K562 (cell line): ENCODE data around the gene ENDOU. TPM values are rescaled to one million over a fixed set of nuclear protein-coding genes. Genes with fewer than 3 reads are reported as not detected.
A peak's percentile ranks its signal among the peaks of the same experiment; 100 is the strongest.

Source experiments
- BHLHE40 ChIP-seq: IDR thresholded peaks from 2 replicates; pipeline ENCODE4 v1.6.1; 2011; ENCODE audit warnings: low read length, improper control_type of control experiment
- CBX8 ChIP-seq: fragments of 200-600 bp; sonication (generic); IDR thresholded peaks from 2 replicates; pipeline ENCODE4 v1.6.1; 2012; ENCODE audit warnings: borderline replicate concordance, mixed run types, low read depth, mild to moderate bottlenecking, moderate library complexity, mixed read lengths, low read length, control low read depth, inconsistent platforms; ENCODE audit not compliant: poor library complexity, severe bottlenecking; ENCODE audit errors: extremely low read depth
- FOS ChIP-seq: IDR thresholded peaks from 3 replicates; pipeline ENCODE4 v1.6.1; 2011; ENCODE audit not compliant: insufficient read length; ENCODE audit errors: extremely low read depth
- HDAC1 ChIP-seq, 2 experiments: fragments of 450-650 bp; IDR thresholded peaks; 2 replicates each; pipeline ENCODE4 v1.6.1; 2016 to 2017; ENCODE audit warnings: inconsistent platforms in 1 of 2, mild to moderate bottlenecking in 1 of 2, moderate library complexity in 1 of 2
- HLTF ChIP-seq: fragments of 450-650 bp; IDR thresholded peaks from 2 replicates; pipeline ENCODE4 v1.6.1; 2016
- MTF1 ChIP-seq: fragments of 250-450 bp; sonication (Bioruptor Pico); IDR thresholded peaks from 2 replicates; pipeline ENCODE4 v1.9.0; 2021; ENCODE audit warnings: moderate library complexity, mild to moderate bottlenecking, inconsistent platforms, borderline replicate concordance
- PTTG1 ChIP-seq: fragments of 450-650 bp; IDR thresholded peaks from 2 replicates; pipeline ENCODE4 v1.6.1; 2016; ENCODE audit warnings: low read depth, mild to moderate bottlenecking, missing genetic modification characterization, missing compliant biosample characterization
- RFX1 ChIP-seq: fragments of 450-650 bp; IDR thresholded peaks from 2 replicates; pipeline ENCODE4 v1.6.1; 2016; ENCODE audit warnings: mild to moderate bottlenecking, moderate library complexity
- SIN3B ChIP-seq: fragments of 450-650 bp; IDR thresholded peaks from 2 replicates; pipeline ENCODE4 v1.6.1; 2017; ENCODE audit warnings: low read depth, mild to moderate bottlenecking, moderate library complexity
- TEAD2 ChIP-seq: fragments of 450-650 bp; IDR thresholded peaks from 2 replicates; pipeline ENCODE4 v1.6.1; 2016; ENCODE audit warnings: missing genetic modification characterization, control low read depth, missing compliant biosample characterization
- WHSC1 ChIP-seq: IDR thresholded peaks from one replicate; pipeline ENCODE4 v1.6.1; 2012; ENCODE audit warnings: low read length, control low read depth, inconsistent platforms
- XRCC4 ChIP-seq: IDR thresholded peaks from one replicate; pipeline ENCODE4 v1.6.1; 2011; ENCODE audit not compliant: insufficient read depth, insufficient read length; ENCODE audit errors: extremely low read depth
- ZFP30 ChIP-seq: fragments of 250-450 bp; sonication (Bioruptor Pico); IDR thresholded peaks from 2 replicates; pipeline ENCODE4 v1.8.0; 2022; ENCODE audit warnings: moderate library complexity, mild to moderate bottlenecking, inconsistent platforms, borderline replicate concordance
- ZFX ChIP-seq: sonication (generic); formaldehyde crosslinking; IDR thresholded peaks from 2 replicates; pipeline ENCODE4 v1.8.0; 2022; ENCODE audit warnings: mild to moderate bottlenecking, missing genetic modification reagents, moderate library complexity
- ZNF589 ChIP-seq: fragments of 200-800 bp; sonication (Bioruptor generic); IDR thresholded peaks from 2 replicates; pipeline ENCODE4 v1.6.1; 2016; ENCODE audit warnings: low read depth, missing genetic modification characterization, missing compliant biosample characterization
- polyA plus RNA-seq, 8 experiments: library from polyadenylated mRNA; depleted of rRNA in 4 of 8; stranded (reverse) in 5 of 8; unstranded in 3 of 8; fragments of >200 nt; fragmentation: Nextera tagmentation in 2 of 8; fragmentation: Illumina TruSeq in 1 of 8; extraction: Ambion mirVana in 2 of 8; extraction: Trizol in 1 of 8; gene quantifications; 2 replicates each; pipeline versions ENCODE4 v1.2.1 to v1.2.3, GENCODE V29; 2011 to 2014; ENCODE audit warnings: inconsistent platforms in 1 of 8, missing spikeins in 1 of 8
- total RNA-seq, 7 experiments: library from RNA; depleted of rRNA in 6 of 7; stranded (reverse); fragments of >200 nt in 6 of 7; fragmentation: Illumina TruSeq in 2 of 7; extraction: Trizol in 2 of 7; gene quantifications; 2 replicates each; pipeline versions ENCODE4 v1.2.1 to v1.2.3, GENCODE V29; 2011 to 2021; ENCODE audit warnings: low replicate concordance in 1 of 7
- TF ChIP-seq, protein P1 (sequence below): fragments of 250-450 bp; sonication (Bioruptor Pico); IDR thresholded peaks from 2 replicates; pipeline ENCODE4 v1.8.0; 2022; ENCODE audit warnings: inconsistent platforms, mild to moderate bottlenecking, moderate library complexity, borderline replicate concordance
- TF ChIP-seq, protein P2 (sequence below), 2 experiments: IDR thresholded peaks in 1 of 2; conservative IDR thresholded peaks in 1 of 2; 2 replicates each; pipeline ENCODE4 v1.6.1; 2016; ENCODE audit warnings: low read depth in 2 of 2, mild to moderate bottlenecking in 1 of 2, missing compliant biosample characterization in 1 of 2, missing genetic modification characterization in 1 of 2, moderate library complexity in 1 of 2
- TF ChIP-seq, protein P3 (sequence below): fragments of 450-650 bp; IDR thresholded peaks from 2 replicates; pipeline ENCODE4 v1.7.1; 2018; ENCODE audit warnings: mild to moderate bottlenecking, low read depth; ENCODE audit not compliant: partially characterized antibody
- TF ChIP-seq, protein P4 (sequence below): sonication (generic); formaldehyde crosslinking; IDR thresholded peaks from 2 replicates; pipeline ENCODE4 v1.8.1; 2023; ENCODE audit warnings: mild to moderate bottlenecking, missing genetic modification reagents

ENDOU gene
- total and polyA plus RNA-seq, 9 of the 15 experiments (the other 6 are each of a cell fraction or from before 2014, with no cell fraction given): 0.03 TPM; not detected in 8

DNA sequence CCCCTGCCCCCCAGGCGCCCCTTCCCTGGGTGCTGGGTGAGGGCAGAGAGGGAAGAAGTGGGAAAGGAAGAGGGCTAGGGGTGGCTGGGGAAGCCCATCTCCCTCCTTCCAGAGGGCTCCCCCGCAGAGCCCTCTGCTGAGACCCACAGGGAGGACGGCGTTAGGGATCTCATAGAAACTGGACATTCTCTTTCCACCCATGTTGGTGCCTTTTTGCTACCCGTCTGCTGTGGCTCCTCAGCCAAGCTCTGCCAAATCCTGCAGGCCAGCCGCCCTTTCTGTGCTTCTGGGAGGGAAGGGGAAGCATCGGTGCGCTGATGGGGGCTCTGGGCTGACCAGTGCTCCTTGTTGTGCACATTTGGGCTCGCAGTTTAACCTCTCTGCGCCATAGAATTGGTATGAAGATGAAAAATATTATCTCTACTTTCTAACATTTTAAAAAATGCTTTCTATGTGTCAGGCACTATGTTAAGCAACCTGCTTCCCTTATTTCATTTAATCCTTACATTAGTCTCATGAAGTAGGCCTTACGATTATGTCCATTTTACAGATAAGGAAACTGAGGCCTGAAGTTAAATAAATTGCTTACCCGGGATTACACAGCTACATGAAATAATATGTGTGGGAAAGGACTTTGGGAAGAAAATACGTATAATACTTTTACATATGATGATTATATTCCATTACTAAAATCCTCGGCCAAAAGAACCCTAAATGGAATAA is 48.7 kb upstream of the ENDOU start (continued):
- TF ChIP-seq FOS: no peak
- TF ChIP-seq, protein P1, sequence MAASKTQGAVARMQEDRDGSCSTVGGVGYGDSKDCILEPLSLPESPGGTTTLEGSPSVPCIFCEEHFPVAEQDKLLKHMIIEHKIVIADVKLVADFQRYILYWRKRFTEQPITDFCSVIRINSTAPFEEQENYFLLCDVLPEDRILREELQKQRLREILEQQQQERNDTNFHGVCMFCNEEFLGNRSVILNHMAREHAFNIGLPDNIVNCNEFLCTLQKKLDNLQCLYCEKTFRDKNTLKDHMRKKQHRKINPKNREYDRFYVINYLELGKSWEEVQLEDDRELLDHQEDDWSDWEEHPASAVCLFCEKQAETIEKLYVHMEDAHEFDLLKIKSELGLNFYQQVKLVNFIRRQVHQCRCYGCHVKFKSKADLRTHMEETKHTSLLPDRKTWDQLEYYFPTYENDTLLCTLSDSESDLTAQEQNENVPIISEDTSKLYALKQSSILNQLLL (CRISPR knock-in tag): no peak
- TF ChIP-seq HLTF: no peak; the same call in 1 of the 2 replicates
- TF ChIP-seq RFX1: no peak
- no peak for TF ChIP-seq ZFP30
- no peak for TF ChIP-seq WHSC1
- TF ChIP-seq SIN3B: no peak
- TF ChIP-seq XRCC4: no peak
- TF ChIP-seq ZNF589 (CRISPR knock-in tag): no peak
- TF ChIP-seq CBX8: no peak
- no peak; the same call in 1 of the 2 replicates for TF ChIP-seq ZFX (CRISPR knock-in tag)
- TF ChIP-seq, protein P2, sequence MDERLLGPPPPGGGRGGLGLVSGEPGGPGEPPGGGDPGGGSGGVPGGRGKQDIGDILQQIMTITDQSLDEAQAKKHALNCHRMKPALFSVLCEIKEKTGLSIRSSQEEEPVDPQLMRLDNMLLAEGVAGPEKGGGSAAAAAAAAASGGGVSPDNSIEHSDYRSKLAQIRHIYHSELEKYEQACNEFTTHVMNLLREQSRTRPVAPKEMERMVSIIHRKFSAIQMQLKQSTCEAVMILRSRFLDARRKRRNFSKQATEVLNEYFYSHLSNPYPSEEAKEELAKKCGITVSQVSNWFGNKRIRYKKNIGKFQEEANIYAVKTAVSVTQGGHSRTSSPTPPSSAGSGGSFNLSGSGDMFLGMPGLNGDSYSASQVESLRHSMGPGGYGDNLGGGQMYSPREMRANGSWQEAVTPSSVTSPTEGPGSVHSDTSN (CRISPR knock-in tag; IDR thresholded peaks at IDR 0.05; ENCODE audit: low read depth): no peak
- TF ChIP-seq, protein P2 (tag; conservative IDR thresholded peaks at IDR 0.05; ENCODE audit: low read depth): no peak
- no peak for TF ChIP-seq BHLHE40
- TF ChIP-seq PTTG1 (tag): no peak
- TF ChIP-seq MTF1 (CRISPR knock-in tag): no peak
- TF ChIP-seq, protein P3, sequence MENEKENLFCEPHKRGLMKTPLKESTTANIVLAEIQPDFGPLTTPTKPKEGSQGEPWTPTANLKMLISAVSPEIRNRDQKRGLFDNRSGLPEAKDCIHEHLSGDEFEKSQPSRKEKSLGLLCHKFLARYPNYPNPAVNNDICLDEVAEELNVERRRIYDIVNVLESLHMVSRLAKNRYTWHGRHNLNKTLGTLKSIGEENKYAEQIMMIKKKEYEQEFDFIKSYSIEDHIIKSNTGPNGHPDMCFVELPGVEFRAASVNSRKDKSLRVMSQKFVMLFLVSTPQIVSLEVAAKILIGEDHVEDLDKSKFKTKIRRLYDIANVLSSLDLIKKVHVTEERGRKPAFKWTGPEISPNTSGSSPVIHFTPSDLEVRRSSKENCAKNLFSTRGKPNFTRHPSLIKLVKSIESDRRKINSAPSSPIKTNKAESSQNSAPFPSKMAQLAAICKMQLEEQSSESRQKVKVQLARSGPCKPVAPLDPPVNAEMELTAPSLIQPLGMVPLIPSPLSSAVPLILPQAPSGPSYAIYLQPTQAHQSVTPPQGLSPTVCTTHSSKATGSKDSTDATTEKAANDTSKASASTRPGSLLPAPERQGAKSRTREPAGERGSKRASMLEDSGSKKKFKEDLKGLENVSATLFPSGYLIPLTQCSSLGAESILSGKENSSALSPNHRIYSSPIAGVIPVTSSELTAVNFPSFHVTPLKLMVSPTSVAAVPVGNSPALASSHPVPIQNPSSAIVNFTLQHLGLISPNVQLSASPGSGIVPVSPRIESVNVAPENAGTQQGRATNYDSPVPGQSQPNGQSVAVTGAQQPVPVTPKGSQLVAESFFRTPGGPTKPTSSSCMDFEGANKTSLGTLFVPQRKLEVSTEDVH: no peak
- peak in 1 of 2 experiments; percentile 76; a peak in 1 of 4 replicates for TF ChIP-seq HDAC1 (IDR thresholded peaks at IDR 0.05)
- TF ChIP-seq, protein P4, sequence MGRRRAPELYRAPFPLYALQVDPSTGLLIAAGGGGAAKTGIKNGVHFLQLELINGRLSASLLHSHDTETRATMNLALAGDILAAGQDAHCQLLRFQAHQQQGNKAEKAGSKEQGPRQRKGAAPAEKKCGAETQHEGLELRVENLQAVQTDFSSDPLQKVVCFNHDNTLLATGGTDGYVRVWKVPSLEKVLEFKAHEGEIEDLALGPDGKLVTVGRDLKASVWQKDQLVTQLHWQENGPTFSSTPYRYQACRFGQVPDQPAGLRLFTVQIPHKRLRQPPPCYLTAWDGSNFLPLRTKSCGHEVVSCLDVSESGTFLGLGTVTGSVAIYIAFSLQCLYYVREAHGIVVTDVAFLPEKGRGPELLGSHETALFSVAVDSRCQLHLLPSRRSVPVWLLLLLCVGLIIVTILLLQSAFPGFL (CRISPR knock-in tag): no peak
- no peak for TF ChIP-seq TEAD2 (tag)
